GM12874 (cell line): ENCODE measurements around the gene HOXD8.

Experiments used
- CTCF ChIP-seq: IDR thresholded peaks from 2 replicates; pipeline ENCODE4 v1.5.1; 2011; ENCODE audit warnings: low read depth, mild to moderate bottlenecking, control low read depth, low read length, moderate library complexity; ENCODE audit not compliant: insufficient read depth

HOXD8 gene

GRCh38 chr2:176117823-176118371 lies 11.6 kb upstream of the HOXD8 start:
- TF ChIP-seq CTCF = no peak

- peak; percentile 51 for TF ChIP-seq CTCF
These were observed 10.7 kb upstream of the HOXD8 start for GRCh38 chr2:176118601-176119339.

- TF ChIP-seq CTCF = no peak
These were observed 8.9 kb upstream of the HOXD8 start for GRCh38 chr2:176120364-176121189.

- no peak for TF ChIP-seq CTCF
These were observed 8.1 kb upstream of the HOXD8 start for GRCh38 chr2:176121190-176122051.

- TF ChIP-seq CTCF = no peak
These were observed 7.3 kb upstream of the HOXD8 start for GRCh38 chr2:176122052-176122682.

GRCh38 chr2:176122683-176123410 lies 6.7 kb upstream of the HOXD8 start, which contains the start of gene HOXD9:
Gene HOXD9 (plus strand): TSS chr2:176122719. CDS start chr2:176122769, 50 bp downstream.
- no peak for TF ChIP-seq CTCF
